Measurements from ENCODE around the gene CALML3. TPM values are rescaled to one million over a fixed set of nuclear protein-coding genes. Genes with fewer than 3 reads are reported as not detected.

The CALML3 gene
- total and polyA plus RNA-seq, 2 donors (not counting 1 experiment from before 2014, with no cell fraction given), result not detected

GRCh38 chr10:5531558-5532306 lies 7.0 kb downstream of the CALML3 start:
- Histone ChIP-seq H3K9me3 (ENCODE audit: control insufficient read depth, insufficient read depth, low read depth, low read length) (no peaks in the 10 kb centered on the region), H3K79me2 (ENCODE audit: control insufficient read depth, insufficient read depth, low read length) (no peaks in the 10 kb centered on the region), H4K20me1 (ENCODE audit: control insufficient read depth, extremely low read depth, insufficient read depth, low read length) (no peaks in the 10 kb centered on the region), H3K4me1 (ENCODE audit: control insufficient read depth, extremely low read depth, insufficient read depth, low read length) (no peaks in the 10 kb centered on the region), H2AFZ (ENCODE audit: low read length) (no peak overlapping the region), H3K27ac (ENCODE audit: insufficient read depth, low read length) (no peak overlapping the region), H3K27me3 (ENCODE audit: control insufficient read depth, insufficient read depth, low read length) (no peaks in the 10 kb centered on the region), H3K4me3 (replicated peaks in 1 of 4; ENCODE audit: control extremely low read depth in 1 of 4, insufficient read depth in 1 of 4, low read depth in 3 of 4, low read length in 4 of 4) (no peak overlapping the region), H3K4me2 (ENCODE audit: extremely low read depth, insufficient read depth, low read length) (no peak overlapping the region), H3K9ac (ENCODE audit: insufficient read depth, low read length) (no peak overlapping the region), H3K36me3 (ENCODE audit: control insufficient read depth, insufficient read depth, low read length) (no peaks in the 10 kb centered on the region)
- no peak for DNase-seq (ENCODE audit: low read depth in 2 of 2)
- TF ChIP-seq EZH2 (IDR thresholded peaks at IDR 0.05; ENCODE audit: low read length, missing control alignments), result no peak
- TF ChIP-seq CTCF (conservative IDR thresholded peaks at IDR 0.05 in 1 of 2, IDR thresholded peaks at IDR 0.05 in 1 of 2; ENCODE audit: low read depth in 1 of 2, low read length in 2 of 2), result no peak

- Histone ChIP-seq H3K27ac (ENCODE audit: insufficient read depth, low read length) (no peak overlapping the region), H3K79me2 (ENCODE audit: control insufficient read depth, insufficient read depth, low read length) (no peaks in the 10 kb centered on the region), H3K4me1 (ENCODE audit: control insufficient read depth, extremely low read depth, insufficient read depth, low read length) (no peaks in the 10 kb centered on the region), H3K9ac (ENCODE audit: insufficient read depth, low read length) (no peak overlapping the region), H2AFZ (ENCODE audit: low read length) (no peak overlapping the region), H3K4me2 (ENCODE audit: extremely low read depth, insufficient read depth, low read length) (no peak overlapping the region), H3K36me3 (ENCODE audit: control insufficient read depth, insufficient read depth, low read length) (no peaks in the 10 kb centered on the region), H3K9me3 (ENCODE audit: control insufficient read depth, insufficient read depth, low read depth, low read length) (no peaks in the 10 kb centered on the region), H3K27me3 (ENCODE audit: control insufficient read depth, insufficient read depth, low read length) (no peaks in the 10 kb centered on the region), H3K4me3 (replicated peaks in 1 of 4; ENCODE audit: control extremely low read depth in 1 of 4, insufficient read depth in 1 of 4, low read depth in 3 of 4, low read length in 4 of 4) (no peak overlapping the region), H4K20me1 (ENCODE audit: control insufficient read depth, extremely low read depth, insufficient read depth, low read length) (no peaks in the 10 kb centered on the region)
- no peak for TF ChIP-seq EZH2 (IDR thresholded peaks at IDR 0.05; ENCODE audit: low read length, missing control alignments)
- no peak for TF ChIP-seq CTCF (conservative IDR thresholded peaks at IDR 0.05 in 1 of 2, IDR thresholded peaks at IDR 0.05 in 1 of 2; ENCODE audit: low read depth in 1 of 2, low read length in 2 of 2)
- no peak for DNase-seq (ENCODE audit: low read depth in 2 of 2)
Observed at GRCh38 chr10:5532307-5532605, 7.5 kb downstream of the CALML3 start.

- Histone ChIP-seq H3K4me3 (replicated peaks in 1 of 4; ENCODE audit: control extremely low read depth in 1 of 4, insufficient read depth in 1 of 4, low read depth in 3 of 4, low read length in 4 of 4) (no peak overlapping the region), H2AFZ (ENCODE audit: low read length) (no peak overlapping the region), H3K27ac (ENCODE audit: insufficient read depth, low read length) (no peak overlapping the region), H3K79me2 (ENCODE audit: control insufficient read depth, insufficient read depth, low read length) (no peaks in the 10 kb centered on the region), H3K27me3 (ENCODE audit: control insufficient read depth, insufficient read depth, low read length) (no peaks in the 10 kb centered on the region), H4K20me1 (ENCODE audit: control insufficient read depth, extremely low read depth, insufficient read depth, low read length) (no peaks in the 10 kb centered on the region), H3K4me1 (ENCODE audit: control insufficient read depth, extremely low read depth, insufficient read depth, low read length) (no peaks in the 10 kb centered on the region), H3K36me3 (ENCODE audit: control insufficient read depth, insufficient read depth, low read length) (no peaks in the 10 kb centered on the region), H3K4me2 (ENCODE audit: extremely low read depth, insufficient read depth, low read length) (no peak overlapping the region), H3K9me3 (ENCODE audit: control insufficient read depth, insufficient read depth, low read depth, low read length) (no peaks in the 10 kb centered on the region), H3K9ac (ENCODE audit: insufficient read depth, low read length) (no peak overlapping the region)
- DNase-seq (ENCODE audit: low read depth in 2 of 2), result no peak
- no peak for TF ChIP-seq EZH2 (IDR thresholded peaks at IDR 0.05; ENCODE audit: low read length, missing control alignments)
- no peak for TF ChIP-seq CTCF (conservative IDR thresholded peaks at IDR 0.05 in 1 of 2, IDR thresholded peaks at IDR 0.05 in 1 of 2; ENCODE audit: low read depth in 1 of 2, low read length in 2 of 2)
Observed at GRCh38 chr10:5532618-5533097, 7.9 kb downstream of the CALML3 start.
